ENCODE results near the gene GALNTL6.
"Not testable (repeated sequence)": the region's sequence is repeated elsewhere in the genome, so short reads cannot be mapped to it uniquely, and the experiment has no call there.

Gene GALNTL6

DNA sequence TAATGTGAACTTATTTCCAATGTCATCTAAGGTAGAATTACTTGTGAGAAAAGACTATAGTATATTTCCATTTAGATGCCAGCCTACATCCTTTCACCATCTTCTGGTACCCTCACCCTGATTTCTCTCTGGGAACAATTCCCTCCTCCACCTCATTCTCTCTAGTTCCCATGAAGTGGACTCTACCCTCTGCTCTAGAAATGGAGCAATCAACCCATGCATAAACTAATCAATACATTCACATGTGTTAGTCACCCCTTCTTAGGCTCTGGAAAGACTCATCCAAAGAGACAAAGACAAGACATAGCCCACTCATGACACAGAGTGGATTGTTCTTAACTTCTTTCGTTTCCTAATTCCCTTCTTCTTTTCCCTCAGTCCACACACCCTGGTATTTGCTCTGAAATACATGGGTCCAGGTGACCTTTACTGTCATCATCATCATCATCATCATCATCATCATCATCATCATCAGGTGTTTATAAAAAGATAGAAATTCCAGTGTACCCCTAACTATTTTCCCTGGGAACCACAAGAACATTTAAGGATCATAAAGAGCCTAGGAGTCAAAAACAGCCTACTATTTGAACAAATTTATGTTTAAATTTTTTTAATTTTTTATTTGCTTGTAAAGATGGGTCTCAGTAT lies 1056.5 kb downstream of the GALNTL6 start:
- no peak for DNase-seq (ENCODE audit: low read depth)

DNA sequence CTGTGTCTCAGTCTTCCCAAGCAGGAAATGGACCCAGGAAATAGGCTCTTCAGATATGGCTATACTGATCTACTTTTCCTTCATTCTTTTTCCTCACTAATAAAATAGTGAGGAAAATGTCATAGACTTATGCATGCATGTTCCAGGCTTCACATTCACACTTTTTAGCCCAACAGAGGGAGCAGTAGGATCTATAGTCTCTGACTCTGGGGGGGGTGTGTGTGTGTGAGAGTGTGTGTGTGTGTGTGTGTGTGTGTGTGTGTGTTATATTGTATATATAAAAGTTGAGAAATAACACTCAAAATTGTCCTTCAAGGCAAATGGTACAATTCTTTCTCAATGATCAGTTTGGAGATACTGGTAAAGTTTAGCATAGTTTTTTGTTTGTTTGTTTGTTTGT lies 1058.2 kb downstream of the GALNTL6 start:
- DNase-seq (ENCODE audit: low read depth), result no peak

- DNase-seq (ENCODE audit: low read depth), result no peak
Observed at GRCh38 chr4:172874944-172875343, 1061.7 kb downstream of the GALNTL6 start.

DNA sequence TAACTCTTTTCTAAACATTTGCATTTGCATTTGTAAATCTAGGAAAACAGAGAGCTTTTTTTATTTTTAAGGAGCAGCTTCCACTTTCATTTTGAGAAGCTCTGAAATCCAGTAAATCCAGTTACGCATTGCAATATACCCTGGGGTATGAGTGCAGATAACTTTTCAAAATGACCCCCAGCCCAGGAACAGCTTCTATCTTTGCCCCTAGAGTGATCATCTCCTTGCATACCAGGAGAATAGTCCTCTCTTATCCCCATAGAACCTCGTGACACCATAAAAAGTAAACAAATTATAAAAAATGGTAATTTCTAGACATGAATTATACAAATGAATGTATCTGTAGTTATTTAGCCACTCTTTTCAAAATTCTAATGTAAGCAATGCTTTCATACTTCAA lies 1063.2 kb downstream of the GALNTL6 start:
- DNase-seq (ENCODE audit: low read depth), result no peak

DNA sequence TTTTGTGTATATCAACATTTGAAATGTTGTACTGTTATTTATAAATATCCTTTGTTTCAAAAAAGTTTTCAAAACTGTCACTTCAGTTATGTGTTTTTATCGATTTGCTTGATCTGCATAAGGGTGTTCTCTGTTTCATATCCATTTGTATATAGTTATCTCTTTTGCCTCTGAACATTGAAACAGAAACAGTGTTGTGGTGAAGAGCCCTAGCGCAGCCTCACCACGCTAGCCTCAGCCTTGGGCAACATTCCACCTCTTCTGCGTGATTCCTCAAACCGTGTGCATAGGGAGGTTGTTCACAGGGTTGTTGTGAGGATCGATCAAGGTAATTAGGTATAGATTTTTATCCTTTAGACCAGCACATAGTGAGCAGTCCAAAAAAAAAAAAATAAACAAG lies 1068.4 kb downstream of the GALNTL6 start:
- DNase-seq (ENCODE audit: low read depth), result no peak

DNA sequence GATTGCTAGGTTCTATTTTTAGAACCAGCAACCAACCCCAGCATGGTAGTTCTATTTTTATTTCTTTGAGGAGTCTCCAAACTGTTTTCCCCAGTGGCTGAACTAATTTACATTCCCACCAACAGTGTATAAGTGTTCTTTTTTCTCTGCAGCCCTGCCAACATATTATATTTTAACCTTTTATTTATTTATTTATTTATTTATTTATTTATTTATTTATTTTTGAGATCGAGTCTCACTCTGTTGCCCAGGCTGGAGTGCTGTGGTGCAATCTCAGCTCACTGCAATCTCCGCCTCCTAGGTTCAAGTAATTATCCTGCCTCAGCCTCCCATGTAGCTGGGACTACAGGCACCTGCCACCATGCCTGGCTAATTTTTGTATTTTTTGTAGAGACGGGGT lies 1074.2 kb downstream of the GALNTL6 start:
- not testable (repeated sequence) for DNase-seq (ENCODE audit: low read depth)

DNA sequence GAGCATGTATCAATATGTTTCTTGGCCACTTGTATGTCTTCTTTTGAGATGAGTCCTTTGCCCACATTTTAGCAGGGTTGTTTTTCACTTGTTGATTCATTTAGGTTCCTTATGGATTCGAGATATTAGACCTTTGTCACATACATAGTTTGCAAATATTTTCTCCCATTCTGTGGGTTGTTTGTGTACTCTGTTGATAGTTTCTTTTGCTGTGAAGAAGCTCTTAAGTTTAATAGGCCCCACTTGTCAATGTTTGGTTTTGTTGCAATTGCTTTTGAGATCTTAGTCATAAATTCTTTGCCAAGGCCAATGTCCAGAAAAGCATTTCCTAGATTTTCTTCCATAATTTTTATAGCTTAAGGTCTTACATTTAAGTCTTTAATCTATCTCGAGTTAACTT lies 1074.8 kb downstream of the GALNTL6 start:
- DNase-seq (ENCODE audit: low read depth), result no peak

DNA sequence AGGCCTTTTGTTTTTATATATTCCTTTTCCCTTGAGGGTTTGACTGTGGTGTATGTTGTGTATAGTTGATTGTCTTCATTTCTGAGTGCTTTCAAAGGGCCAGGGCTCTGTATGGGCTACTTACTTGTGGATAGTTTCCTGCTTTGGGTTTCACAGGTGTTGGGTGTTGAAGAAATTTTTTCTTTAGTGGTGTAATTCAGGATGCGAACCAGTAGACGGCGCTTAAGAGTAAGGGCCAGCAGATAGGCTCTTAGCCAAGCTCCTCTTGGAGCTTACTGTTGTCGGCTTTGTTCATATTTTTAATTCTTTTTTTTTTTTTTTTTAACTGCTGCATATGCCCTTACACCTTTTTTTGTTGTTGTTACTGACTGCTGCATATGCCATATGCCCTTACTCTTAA lies 1079.1 kb downstream of the GALNTL6 start:
- no peak for DNase-seq (ENCODE audit: low read depth)

DNA sequence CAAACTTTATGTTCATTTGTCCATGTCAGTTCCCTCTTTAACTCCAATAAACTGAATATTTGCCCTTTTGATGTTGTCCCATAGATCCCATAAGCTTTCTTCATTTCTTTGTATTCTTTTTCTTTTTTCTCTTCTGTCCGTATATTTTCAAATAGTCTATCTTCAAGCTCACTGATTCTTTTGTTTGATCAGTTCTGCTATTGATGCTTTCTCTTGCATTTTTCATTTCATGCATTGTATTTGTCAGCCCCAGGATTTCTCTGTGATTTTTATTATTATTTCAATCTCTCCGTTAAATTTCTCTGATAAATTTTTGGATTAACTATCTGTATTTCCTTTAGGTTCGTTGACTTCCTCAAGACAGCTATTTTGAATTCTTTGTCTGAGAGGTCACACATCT lies 1082.5 kb downstream of the GALNTL6 start:
- DNase-seq (ENCODE audit: low read depth), result no peak

DNA sequence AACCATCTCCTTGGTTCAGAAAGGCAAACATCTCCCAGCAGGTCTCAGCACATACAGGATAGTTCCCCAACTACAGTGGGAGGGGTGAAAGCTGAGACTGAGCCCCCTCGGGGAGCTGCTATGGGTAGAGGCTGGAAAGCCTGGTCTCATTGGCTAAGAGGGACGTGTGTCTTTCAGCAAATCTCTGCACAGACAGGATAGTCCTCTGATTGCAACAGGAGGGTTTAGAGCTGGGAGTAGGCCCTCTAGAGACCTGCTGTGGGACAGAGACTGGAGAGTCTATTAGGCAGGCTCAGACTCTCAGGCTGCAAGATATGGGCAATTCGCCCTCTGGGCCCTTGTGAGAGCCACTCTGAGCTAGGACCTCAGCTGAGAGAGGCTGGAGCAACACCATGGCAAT lies 1083.8 kb downstream of the GALNTL6 start:
- no peak for DNase-seq (ENCODE audit: low read depth)

- no peak for DNase-seq (ENCODE audit: low read depth)
Observed at GRCh38 chr4:172898715-172899114, 1085.5 kb downstream of the GALNTL6 start.

DNA sequence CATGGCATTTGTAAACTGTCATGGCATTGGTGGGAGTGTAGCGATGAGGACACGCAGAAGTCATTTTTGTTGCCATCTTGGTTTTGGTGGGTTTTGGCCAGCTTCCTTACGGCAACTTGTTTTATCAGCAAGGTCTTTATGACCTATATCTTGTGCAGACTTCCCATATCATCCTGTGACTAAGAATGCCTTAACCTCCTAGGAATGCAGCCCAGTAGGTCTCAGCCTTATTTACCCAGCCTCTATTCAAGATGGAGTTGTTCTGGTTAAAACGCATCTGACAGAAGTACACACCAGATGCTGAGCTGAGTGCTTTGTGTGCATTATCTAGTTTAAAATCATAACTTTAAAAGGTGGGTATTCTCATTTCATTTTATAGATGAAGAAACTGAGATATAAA lies 1086.7 kb downstream of the GALNTL6 start:
- no peak for DNase-seq (ENCODE audit: low read depth)

DNA sequence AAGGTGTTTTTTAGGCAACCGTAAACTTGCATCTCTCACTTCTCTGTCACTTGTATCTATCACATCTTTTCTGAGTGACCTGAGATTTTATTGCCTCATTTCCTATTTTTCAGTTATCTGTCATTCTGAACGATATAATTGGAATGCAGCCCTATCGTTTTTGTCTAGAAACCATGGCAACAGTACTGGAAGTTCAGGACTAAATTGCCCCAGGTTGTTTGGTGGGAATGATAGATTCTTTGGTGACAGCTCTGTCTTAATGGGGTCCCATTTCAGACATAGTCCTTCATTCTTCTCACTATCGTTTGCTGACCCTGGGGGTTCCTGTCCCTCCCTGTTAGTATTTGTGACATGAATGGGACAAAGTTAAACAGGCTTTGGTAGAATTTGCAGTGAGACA lies 1087.7 kb downstream of the GALNTL6 start:
- DNase-seq (ENCODE audit: low read depth), result no peak

DNA sequence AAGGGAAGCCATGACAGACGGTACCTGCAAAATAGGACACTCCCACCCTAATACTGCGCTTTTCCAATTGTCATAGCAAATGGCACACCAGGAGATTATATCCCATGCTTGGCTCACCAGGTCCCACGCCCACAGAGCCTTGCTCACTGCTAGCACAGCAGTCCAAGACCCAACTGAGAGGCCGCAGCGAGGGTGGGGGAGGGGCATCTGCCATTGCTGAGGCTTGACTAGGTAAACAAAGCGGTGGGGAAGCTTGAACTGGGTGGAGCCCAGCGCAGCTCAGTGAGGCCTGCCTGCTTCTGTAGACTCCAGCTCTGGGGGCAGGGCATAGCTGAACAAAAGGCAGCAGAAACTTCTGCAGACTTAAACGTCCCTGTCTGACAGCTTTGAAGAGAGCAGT lies 1099.3 kb downstream of the GALNTL6 start:
- DNase-seq (ENCODE audit: low read depth), result not testable (repeated sequence)

DNA sequence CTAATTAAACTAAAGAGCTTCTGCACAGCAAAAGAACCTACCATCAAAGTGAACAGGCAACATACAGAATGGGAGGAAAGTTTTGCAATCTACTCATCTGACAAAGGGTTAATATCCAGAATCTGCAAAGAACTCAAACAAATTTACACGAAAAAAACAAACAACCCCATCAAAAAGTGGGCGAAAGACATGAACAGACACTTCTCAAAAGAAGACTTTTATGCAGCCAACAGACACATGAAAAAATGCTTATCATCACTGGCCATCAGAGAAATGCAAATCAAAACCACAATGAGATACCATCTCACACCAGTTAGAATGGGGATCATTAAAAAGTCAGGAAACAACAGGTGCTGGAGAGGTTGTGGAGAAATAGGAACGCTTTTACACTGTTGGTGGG lies 1104.2 kb downstream of the GALNTL6 start:
- DNase-seq (ENCODE audit: low read depth), result not testable (repeated sequence)

DNA sequence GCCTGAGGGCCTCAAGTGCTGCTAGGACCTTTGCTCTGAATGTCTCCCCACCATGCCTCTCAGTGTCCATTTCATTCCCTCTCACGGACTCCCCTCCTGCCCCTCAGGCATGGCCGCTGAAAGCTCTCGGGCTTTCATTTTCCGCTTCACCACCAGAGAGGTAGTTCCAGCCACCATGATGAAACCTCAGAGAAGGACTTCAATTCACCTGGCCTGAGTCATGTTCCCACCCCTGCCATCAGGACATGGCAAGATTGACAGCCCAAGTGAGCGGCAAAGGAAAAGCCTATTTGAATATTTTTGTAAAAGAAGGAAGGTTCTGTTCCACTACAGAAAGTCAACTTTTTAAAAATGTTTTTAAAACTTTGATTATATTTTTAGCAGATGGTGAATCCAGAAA lies 1106.1 kb downstream of the GALNTL6 start:
- no peak for DNase-seq (ENCODE audit: low read depth)

DNA sequence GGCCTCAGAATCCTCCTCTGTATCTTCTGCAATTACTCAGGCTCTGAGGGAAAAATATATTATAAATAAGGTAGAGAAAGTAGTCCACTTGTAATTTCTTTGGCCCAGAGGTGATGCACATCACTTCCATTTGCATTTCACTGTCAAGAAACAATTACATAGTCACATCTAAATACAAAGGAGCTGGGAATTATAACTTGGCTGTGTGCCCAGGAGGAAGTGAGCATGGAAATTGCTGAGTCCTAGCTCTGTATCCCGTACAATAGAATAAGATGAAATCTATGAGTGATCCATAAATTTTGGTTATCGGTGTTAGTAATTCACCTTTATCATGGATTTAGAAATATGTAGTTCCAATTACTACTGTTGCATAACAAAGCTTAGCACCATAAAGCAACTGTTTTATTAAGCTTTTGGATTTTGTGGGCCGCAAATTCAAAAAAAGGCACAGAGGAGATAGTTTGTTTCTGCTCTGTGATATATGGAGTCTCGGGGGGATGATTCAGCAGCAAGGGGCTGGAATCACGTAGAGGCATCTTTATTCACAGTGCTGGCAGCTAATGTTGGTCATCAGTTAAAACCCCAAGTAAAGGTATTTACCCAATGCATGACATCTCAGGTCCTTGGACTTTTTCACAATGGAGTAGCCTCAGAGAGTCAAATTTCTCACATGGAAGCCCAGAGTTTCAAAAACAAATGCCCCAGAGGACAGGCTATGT lies 1114.1 kb downstream of the GALNTL6 start:
- DNase-seq (ENCODE audit: low read depth), result no peak

DNA sequence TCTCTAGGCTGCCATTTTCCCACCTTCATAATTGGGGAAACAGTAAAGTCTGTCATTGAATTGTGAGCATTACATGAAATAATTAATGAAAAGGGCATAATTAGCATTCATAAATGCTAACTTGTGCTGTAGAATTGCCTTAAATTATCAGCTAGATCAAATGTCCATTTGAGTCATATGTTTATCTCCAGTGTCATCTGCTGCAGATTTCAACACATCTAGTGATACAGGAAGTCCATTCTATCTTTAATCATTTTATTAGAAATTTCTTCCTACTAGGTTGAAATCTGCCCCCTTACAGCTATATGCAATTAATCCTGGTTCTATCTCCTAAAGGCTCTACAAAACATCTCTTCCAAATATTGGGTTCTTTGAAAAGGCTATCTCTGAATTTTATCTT lies 1115.1 kb downstream of the GALNTL6 start:
- no peak for DNase-seq (ENCODE audit: low read depth)

DNA sequence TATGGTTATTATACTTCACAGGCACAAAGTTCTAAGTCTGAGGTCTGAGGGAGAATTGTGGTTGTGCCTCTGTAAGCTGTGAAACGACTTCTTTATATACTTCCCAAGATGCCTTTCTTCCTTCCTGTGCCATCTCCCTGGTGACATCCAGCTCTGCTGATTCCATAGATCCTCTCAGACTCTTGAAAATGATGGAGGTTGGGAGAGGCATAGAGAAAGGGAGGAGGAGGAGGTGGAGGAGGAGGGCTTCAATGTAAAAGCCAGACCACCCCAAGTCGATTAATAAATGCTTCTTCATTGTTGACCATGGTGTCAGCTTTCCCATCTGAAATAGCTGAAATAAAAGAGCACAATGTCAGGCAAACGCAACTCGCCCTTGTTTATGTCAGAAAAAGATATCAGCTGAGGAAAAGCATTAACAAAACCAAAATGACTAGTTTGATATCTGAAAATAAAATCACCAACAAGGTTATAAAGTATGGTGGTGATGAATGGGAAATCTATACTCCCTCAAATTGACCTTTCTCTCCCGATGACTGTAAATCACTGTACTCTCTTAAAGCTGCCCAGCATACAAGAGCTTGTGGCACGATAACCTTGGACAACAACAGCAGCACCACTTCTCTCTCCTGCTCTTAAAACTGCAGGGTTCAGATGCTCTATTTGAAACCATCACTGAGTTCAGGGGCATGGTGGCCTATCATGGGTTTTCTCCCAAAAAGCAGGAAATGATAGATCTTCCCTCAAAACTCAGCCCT lies 1125.0 kb downstream of the GALNTL6 start:
- no peak for DNase-seq (ENCODE audit: low read depth)

GRCh38 chr4:172938870-172939269 lies 1125.7 kb downstream of the GALNTL6 start:
- DNase-seq (ENCODE audit: low read depth), result no peak

DNA sequence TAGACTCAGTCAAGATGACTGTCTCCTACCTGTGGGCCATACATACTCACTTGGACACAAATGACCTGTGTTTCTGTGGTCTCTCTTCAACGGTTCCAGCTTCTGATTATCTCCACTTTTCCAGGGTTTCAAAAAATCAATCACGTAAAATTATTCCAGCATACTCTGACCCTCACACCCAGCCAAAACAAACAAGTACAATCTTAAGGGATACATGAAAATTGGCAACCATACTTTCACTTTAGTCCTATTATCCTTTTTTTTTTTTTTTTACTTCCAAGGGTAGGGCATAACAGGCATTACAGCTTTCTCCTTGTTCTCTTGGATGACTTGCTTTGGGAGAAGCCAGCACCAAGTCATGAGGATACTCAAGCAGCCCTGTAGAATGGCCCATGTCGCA lies 1129.6 kb downstream of the GALNTL6 start:
- no peak for DNase-seq (ENCODE audit: low read depth)

- no peak for DNase-seq (ENCODE audit: low read depth)
Observed at GRCh38 chr4:172945611-172946010, 1132.4 kb downstream of the GALNTL6 start.

DNA sequence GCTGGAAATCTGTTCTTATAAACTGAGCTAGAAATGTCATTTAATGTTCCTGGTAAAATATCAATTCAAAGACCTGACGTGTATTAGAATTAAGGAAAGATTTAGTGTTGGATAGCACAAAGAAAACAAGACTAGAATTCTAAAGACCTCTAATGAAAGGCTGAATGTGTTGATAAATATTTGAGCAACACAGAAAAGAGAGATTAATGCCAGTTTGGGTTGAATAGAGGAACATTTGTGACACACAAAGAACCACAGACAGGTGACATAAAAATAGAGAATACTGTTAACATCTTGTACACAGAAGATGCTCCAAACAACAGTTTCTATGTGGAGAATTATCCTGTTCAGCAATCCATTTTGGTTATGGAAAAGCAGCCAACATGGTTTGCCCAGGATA lies 1133.3 kb downstream of the GALNTL6 start:
- no peak for DNase-seq (ENCODE audit: low read depth)
